ENCODE measurements around the gene RAB4A.

The RAB4A gene

DNA sequence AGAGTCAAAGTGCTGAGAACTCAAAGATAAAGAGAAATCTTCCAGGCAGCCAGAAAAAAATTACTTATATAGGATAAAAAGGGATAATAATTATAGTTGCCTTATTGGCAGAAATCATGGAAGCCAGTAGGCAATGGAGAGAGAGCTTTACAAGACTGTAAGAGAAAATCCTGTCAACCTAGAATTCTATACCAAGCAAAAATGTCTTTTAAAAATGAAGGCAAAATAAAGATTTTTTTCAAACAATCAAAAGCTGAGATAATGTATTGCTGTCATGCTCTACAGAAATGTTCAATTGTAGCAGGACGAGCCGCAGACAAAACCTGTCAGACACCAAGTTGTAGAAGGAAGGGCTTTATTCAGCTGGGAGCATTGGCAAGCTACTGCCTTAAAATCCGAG, 26.8 kb upstream of the RAB4A start:
- no peak for DNase-seq (ENCODE audit: low read depth)

DNA sequence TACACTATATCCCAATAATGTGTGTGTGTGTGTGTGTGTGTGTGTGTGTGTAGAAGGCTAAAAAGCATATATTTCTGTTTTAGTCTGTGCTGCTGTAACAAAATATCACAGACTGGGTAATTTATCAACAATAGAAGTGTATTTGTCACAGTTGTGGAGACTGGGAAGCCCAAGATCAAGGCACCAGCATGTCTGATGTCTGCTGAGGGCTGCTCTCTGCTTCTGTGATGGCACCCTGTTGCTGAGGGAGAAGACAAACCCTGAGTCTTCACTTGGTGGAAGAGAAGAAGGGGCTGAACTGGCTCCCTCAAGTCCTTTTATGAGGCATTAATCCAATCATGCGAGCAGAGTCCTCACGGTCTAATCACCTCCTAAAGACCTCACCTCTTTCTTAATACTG, 23.0 kb upstream of the RAB4A start:
- no peak for DNase-seq (ENCODE audit: low read depth)

DNA sequence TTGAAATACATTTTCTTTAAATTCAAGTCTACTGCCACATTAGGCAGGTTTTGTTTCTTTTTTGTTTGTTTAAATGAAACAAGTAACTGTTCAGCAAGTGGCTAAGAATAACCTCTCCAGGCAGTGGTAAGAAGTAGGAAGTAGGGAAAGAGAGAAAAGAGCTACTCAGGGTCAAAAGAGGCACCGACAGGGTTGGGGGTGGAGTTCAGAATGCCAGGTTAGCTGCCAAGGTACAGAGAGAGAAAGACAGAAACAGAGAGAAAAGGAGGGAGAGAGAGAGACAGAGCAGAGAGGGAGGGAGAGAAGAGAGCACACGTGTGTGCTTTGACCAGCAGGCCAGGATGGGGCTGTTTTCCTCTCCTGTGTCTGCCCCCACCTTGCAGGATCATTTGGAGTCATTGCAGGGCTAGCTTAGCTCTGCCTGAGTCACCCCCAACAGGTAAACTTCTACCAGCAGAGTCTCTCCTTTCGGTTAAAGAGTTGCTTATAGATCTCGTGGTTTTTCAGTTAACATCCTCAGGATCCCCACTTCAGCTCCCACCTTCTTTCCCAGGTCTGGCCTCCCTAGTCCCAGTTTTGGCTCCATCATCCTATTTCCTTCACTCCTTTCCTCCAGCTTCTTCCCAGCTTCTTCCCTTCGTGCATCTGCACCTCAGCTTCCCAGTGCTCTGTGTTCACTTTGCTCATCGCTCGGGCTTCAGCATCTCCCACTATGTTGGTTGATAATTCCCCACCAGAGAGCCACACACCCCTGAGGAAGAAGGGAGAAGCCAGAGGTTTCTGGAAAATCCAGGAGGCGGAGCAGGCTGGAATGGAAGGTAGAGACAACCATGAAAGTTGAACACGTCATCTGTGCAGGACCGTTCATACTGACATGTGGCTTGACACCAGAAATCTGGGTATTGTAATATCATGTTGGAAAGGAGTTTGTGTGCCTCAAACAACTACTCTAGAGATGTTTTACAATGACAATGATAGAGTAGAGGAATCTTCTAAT, 21.8 kb upstream of the RAB4A start:
- no peak for DNase-seq (ENCODE audit: low read depth)

DNA sequence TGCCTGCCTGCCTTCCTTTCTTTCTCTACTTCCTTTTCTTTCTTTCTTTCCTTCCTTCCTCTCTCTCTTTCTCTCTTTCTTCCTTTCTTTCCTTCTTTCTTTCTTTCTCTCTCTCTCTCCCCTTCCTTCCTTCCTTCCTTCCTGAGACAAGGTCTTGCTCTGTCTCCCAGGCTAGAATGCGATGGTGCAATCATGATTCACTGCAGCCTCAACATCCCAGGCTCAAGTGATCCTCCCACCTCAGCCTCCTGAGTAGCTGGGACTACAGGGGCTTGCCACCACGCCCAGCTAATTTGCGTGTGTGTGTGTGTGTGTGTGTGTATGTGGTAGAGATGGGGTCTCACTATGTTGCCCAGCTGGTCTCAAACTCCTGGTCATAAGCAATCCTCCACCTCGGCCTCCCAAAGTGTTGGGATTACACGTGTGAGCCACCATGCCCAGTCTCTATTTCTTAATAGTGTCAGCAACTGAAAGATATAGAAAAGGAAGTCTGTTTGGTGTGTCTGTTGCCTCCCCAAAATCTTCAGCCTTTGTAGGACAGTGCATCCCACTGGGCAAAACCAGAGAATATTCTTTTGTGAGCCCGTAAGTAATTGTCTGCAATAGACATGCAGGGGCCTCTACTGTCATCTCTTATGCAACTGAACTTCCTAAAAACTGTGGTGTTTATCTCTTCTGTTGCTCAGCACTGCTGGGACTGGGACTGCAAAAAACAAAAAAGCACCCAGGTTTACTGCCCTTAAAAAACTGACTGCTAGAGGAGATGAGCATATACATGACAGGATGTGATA, 20.9 kb upstream of the RAB4A start:
- no peak for DNase-seq (ENCODE audit: low read depth)

DNA sequence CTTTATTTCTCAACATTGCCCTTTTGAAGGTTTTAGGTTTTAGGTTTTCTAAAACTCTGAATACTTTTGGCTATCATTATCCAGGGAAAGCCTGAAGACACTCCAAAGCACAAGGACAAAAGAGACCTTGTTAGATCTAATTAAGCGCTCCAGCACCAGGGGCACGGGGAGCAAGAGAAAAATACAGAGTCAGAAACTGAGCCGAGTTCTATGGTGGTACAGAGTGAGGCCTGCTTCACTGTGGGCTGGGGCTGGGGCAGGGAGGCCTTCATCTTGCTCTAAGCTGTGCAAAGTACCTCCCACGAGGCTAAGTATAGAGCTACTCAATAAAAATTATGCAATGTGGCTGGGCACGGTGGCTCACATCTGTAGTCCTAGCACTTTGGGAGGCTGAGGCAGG, 19.7 kb upstream of the RAB4A start:
- DNase-seq (ENCODE audit: low read depth): no peak

DNA sequence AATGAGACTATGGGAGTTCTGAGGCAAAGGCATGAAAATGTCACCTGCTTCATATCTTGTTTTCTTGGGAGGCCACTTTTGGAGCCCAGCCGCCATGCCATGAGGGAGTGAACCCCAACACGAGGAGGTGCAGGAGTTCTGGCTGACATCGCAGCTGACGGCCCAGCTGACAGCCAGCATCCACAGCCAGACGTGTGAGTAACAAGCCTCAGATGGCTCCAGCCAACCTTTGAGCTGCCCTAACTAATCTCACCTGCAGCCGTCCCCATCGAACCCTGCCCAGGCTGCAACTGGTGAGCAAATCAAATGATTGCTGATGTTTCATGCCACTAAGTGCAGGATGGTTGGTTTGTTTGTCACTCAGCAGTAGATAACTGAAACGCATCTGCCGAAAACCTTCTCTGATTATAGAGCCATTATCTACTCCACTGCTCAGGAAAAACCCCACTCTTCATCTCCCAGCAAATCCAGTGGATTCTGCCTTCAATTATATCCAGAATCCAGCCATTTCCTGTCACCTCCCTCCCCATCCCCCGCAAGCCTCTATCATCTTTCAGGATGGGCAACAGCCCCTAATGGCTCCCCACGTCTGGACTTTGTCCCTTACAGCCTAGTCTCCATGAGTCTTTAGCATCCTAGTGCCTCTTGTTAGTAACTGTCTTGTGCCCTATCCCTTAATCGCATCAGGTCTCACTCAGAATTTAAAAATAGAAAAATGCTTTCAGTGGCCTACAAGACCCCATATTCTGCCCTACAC, 18.5 kb upstream of the RAB4A start:
- no peak for DNase-seq (ENCODE audit: low read depth)

DNA sequence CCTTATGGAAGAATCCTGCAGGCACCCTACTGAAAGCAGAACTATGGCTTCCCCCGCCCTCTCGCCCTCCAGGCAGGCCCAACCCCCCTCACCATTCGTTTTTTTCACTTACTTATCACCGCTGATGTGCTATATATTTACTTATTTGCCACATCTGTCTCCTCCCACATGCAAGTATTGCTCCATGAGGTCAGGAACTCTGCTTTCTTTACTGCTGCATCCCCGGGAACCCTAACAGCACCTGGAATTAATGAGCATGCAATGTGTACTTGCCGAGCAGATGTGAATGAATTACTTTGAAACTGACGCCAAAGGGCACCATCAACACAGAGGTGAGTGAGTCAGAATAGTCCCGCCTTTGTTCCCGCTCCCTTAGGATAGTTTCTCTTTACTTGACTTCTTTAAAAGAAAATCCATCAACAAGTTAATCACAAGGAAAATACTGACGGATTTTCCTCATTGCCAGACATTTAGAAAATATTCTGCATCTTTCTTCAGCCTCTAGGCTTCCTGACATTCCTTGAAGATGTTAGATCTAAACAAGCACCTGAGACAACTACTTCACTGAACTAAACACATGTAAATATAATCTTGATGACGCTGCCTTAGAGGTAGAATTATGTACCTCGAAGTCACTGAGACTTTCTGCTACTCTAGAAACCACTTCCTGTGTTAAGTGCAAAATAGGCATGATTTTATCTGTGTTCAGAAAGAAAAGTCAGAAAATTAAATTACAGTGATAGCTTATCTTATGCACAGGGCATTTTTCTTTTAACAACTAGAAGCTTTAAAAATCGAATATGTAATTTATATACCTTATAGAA, 17.5 kb upstream of the RAB4A start:
- DNase-seq (ENCODE audit: low read depth): no peak

DNA sequence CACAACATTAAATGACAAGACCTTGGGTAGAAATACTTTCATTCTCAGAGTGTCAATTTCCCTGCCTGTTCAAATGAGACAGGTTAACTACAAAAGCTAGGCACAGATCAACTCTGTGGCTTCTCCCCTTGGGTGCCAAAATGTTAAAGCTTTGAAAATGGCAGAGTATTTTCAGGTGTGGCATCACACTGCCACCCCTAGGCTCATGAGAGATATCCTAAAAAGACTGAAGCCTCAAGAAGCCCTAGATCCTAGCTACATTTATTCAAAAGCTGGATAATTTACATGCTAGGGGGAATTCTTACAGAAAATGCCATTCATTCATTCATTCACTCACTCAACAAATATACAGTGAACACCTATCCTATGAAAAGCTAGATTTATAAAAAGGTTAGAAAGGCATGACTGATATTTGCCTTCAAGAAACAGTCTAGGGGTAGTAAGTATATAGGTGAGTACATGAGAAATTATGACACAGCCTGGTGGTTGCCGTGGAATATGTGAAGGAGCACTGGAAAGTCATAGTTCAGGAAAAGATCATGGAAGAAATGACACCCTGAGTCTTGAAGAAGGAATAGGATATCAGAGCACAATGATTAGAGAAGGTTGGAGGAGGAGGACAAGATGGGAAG, 15.9 kb upstream of the RAB4A start:
- no peak for DNase-seq (ENCODE audit: low read depth)

DNA sequence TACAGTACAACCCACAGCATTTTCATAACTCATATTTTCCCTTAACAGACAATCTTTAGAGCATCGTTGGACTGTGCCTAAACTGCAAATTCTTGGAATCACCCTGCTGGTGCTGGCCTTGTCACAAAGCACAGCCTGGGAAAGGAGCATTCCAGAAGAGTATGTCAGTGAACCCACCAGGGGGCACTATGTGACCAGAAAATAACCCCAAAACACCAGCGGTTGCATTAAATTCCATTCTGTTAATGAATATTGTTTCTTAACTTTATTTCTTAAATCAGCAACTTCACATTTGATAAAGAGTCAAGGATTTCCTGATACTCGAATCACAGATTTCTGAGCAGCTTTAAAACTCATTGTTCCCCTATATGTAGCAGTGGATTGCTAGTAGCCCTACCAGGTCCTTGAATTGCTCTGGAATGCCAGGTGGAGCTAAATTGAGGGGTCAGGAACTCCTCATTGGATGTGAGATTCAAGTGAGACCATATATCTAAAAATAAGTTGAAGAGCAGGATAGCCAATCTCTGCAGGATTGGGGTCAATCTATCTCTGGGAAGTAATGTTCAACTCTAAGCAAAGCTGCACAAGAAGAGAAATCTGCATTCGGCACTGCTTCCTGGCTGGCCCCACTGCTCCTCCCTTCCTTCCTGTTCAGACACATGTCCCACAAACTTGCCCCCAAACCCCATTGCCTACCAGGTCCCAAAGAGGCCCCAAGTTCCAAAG, 12.7 kb upstream of the RAB4A start:
- DNase-seq (ENCODE audit: low read depth): peak; percentile 33

DNA sequence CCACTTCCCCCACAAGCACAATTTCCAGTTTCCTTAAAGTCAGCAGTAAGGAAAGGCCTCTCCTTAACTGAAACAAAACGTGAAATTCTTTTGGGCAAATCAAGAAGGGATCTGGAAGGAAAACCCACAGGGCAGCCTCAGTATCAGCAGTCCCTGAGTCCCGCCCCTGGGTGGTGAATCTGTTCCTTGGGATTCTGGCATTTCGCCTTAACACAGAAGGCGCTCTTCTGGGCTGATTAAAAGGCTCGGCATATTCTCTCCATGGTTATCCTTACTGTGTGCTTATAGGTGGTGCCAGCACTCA, 12.2 kb upstream of the RAB4A start:
- no peak for DNase-seq (ENCODE audit: low read depth)

DNA sequence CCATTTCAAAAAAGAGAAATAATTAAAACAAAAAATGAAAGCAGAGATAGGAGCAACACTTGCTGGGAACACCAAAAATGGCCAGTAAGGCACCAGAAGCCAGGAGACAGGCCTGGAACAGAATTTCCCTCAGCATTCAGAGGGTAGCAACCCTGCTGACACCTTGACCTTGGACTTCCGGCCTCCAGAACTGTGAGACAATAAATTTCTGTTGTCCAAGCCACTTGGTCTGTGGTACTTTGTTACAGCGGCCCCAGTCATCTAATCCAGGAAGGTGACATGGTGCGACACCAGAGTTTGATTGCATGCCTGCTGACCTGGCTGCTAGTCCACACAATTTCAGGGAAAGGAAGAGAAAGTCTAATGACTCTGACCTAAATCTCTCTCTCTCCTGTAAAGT, 10.6 kb upstream of the RAB4A start:
- DNase-seq (ENCODE audit: low read depth): no peak

DNA sequence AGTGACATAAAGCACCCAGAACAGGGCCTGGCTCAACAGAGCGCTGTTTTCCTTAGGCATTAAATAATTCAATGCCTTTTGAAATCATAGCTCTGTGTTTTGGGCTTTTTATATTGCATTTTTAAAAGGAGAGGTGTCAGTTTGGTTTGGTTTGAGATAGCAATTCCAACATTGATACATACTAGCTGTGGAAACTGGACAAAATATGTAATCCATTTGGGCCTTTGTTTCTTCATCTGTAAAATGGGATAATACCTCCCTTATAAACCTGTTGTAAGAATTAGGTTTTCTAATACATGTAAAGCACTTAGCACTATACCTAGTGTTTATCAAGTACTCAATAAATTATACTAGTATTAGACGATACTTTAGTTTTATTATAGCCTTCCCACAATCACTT, 8.7 kb upstream of the RAB4A start:
- DNase-seq (ENCODE audit: low read depth): no peak

DNA sequence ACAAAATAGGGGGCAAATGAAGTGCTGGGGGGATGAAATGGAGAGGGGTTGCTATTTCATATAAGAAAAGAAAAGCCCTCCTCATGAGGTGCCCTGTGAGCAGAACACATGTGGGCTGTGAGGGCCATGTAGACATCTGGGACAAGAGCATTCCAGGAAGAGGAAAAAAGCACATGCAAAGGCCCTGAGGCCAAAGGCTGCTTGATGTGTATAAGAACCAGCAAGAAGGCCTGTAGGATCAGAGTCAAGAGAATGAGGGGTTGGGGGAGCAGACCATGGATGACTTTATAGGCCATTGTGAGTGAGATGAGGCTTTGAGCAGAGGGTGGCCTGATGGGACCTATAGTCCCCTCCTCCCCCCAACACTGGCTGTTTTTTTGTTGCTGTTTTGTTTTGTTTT, 7.7 kb upstream of the RAB4A start:
- no peak for DNase-seq (ENCODE audit: low read depth)

DNA sequence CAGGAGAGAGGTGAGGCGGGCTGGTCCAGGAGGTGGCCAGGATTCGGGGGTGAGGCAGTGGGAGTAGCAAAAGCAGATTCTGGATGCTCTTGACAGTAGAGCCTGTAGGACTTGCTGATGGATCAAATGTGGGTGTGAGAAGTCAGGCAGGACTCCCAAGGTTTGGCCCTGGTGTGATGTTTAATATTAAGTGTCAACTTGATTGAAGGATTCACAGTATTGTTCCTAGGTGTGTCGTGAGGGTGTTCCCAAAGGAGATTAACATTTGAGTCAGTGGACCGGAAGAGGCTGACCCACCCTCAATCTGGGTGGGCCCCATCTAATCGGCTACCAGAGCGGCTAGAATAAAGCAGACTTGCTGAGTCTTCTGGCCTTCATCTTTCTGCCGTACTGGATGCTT, 6.8 kb upstream of the RAB4A start:
- DNase-seq (ENCODE audit: low read depth): no peak

DNA sequence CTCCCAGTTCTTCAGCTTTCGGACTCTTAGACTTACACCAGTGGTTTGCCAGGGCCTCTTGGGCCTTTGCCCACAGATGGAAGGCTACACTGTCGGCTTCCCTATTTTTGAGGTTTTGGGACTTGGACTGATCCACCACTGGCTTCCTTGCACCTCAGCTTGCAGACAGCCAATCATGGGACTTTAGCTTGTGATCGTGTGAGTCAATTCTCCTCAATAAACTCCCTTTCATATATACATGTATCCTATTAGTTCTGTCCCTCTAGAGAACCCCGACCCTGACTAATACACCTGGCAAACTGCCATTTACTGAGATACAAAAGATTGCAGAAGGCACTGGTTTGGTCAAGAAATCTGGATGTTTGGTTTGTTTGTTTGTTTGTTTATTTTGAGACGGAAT, 6.4 kb upstream of the RAB4A start:
- no peak for DNase-seq (ENCODE audit: low read depth)

DNA sequence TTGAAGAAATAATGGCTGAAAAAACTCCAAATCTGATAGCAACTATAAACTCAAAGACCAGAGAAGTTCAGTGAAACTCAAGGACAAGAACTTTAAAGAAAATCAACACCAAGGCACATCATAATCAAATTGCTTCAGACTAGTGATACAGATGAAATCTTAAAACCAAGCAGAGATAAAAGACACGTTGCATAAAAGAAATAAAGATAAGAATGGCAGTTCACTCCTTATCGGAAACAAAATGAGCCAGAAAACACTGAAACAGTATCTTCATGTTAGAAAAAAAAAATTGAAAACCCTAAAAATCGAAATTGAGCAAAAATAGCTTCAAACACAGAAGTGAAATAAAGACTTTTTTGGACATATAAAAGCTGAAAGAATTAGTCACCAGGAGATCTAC, 4.6 kb upstream of the RAB4A start:
- DNase-seq (ENCODE audit: low read depth): no peak

DNA sequence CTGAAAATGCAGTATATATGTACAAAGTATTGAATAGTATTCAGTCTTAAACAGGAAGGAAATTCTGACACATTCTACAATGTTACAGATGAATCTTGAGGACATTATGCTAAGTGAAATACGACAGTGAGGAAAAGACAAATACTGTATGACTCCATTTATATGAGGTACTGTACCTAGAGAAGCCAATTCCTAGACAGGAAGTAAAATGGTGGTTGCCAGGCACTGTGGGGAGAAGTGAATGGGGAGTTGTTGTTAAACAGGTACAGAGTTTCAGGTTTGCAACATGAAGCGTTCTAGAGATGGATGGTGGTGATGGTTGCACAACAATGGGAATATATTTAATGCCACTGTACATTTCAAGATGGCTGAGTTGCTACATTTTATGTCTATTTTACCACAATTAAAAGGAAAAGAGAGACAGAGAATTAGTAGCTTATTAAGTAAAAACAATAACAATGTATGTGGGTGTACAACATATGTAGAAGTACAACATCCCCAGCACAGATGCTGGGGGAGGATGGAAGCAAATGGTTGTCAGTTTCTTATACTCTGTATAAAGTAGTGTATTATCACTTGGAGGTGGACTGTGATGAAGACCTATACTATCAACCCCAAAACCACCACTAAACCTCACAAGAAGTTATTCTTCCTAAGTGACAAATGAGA, 3.9 kb upstream of the RAB4A start:
- DNase-seq (ENCODE audit: low read depth): no peak

DNA sequence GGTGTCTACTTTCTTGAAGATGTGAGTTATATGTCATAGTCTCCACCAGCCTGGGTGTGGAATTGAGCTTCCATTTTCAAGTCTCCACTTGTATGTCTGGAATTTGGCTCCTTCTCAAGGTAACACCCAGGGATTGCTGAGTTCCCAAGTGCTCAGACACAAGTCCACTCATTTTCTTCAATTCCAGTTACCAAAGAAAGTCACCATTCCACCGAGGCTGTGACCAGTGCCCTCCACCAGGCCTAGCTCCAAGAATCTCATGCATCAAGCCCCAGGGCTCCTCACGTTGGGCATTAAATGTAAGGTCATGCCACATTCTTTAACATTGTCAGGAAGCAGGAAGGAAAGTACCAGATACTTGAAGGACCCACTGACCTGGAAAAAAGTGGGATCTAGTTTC, 2.4 kb upstream of the RAB4A start:
- no peak for DNase-seq (ENCODE audit: low read depth)

DNA sequence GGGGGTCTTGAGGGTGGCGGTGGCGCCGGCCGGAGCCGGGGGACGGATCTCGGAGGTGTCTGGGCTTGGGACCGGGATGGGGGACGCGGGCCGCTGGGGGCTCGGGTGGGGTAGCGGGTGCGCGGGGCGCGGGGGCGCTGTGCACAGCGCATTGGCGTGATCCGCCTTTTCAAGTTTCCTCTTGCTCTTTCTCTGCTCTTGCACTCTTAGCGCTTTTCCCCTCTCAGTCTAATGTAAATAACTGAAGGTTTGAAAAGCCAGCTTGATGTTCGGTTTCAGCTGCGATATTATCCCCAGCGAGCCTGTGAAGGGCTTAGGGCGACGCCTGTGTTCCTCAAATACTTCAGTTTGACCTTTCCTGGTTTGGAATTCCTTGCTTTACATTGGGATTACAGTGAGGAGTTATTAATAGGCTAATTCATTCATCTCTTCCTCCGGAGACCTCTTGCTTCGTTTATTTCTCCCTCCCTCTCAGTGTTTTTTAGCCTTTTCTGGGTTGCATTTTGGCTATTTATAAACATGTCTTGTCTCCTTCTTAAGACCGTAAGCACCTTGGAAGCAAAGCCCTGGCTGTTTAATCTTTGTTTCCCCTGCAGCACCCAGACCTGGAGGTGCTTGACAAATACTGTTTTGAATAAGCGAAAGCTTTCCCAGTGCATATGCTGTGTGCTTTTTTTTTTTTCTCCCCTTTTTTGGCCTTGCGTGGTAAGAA, 693 bp downstream of the RAB4A start:
- no peak for DNase-seq (ENCODE audit: low read depth)
